COLO829 (cell line): Measurements from ENCODE around the gene TMEM171.
A peak's percentile ranks its signal among the peaks of the same experiment; 100 is the strongest.

Experiments used
- DNase-seq: peaks from one replicate; pipeline ENCODE4 v3.0.0; 2012; ENCODE audit warnings: low spot score

TMEM171 gene

DNA sequence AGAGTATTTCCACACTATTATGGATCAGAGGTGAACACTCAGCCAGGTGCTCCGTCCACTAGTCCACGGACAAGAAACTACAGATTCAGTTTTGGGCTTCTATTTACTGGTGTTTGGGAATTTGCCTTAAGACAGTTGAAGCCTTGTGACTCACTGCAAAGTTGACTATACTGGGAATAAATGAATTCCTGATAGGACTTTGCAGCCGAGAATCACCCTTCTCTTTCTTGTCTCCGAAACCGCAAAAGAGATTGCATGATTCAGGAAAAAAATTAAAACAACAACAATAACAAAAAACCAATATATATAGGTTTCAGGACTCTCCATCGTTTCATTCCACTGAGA lies 716 bp downstream of the TMEM171 start:
- DNase-seq: no peak

DNA sequence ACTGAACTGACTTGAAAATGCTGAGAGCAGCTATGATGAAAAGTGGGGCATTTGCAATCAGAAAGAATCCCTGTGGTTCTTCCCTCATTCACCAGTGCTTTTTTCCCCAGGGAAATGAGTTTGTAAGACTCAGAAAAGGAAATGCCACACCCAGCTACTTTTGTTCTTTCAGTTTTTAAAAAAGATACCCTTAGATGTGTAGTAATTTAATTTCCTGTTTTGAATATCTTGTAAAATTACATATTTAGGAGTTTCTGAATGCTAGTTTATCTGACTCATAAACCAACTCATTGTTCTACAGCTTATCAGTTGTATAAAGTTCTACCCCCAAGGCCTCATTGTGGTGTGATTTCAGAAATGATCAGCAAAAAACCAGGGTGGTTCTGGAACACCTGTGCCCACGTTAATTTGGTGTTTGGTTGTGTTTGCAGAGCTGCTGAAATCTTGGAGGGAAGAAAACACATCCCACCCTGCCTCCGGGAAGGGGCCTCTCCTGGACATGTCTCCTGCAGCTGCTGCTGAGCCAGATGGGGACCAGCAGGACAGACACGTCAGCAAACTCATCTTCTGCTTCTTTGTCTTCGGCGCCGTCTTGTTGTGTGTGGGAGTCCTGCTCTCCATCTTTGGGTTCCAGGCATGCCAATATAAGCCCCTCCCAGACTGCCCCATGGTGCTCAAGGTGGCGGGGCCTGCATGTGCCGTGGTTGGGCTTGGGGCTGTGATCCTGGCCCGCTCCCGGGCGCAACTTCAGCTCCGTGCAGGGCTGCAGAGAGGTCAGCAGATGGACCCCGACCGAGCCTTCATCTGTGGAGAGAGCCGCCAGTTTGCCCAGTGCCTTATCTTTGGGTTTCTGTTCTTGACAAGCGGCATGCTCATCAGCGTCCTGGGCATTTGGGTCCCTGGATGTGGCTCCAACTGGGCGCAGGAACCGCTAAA lies 2.8 kb downstream of the TMEM171 start:
- peak; percentile 28 for DNase-seq

DNA sequence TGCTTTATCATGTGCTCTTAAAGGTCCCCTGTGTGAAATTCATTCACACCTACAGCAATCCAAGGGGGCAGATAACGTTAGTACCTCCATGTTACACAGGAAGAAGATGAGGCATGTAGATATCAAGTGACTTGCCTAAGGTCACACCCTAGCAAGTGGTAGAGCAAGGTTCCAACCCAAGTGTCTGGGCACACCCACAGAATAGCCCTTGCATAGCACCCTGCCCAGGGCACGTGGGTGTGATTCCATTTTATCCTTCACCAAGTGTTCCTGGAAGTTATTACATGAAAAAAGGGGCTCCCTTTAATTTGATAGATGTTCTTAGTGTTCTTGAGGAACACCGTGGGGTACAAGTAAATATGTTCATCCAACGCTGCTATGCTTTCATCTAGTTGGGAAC lies 4.9 kb downstream of the TMEM171 start:
- no peak for DNase-seq

DNA sequence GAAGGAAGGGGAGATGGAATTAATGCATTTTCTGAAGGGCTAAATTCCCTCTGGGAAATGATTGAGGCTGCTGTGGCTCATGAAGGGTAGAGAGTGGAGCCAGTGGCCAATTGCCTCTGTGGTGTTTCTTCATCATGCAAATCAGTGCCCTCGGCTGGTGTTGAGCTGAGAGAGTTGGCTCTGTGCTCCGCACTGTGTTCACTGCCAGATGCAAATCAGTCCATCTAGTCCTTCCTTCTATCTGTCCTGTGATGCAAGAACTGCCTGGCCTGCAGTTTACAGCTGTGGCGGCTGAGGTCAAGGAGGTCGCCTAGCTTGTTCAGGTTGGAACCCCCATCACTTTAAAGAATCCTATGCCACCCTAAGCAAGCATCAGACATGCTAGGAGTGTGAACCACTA lies 6.0 kb downstream of the TMEM171 start:
- no peak for DNase-seq

DNA sequence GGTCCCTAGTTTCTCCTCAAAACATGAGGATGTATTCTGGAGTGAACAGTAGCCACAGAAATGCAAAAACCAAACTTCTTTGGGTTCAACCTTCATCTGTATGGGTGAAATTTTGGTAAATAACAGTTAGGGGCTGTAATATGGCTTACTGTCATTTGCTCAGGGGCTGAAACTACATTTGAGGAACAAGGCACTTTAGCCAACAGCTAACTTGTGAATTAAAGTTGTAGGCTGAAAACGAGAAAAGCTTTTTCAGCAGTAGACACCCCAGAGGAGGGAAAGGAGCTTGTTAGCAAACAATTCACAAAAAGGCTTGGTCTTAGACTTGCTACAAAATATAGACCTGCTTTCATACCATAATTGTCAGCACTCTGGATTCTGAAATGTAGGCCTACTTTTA lies 6.6 kb downstream of the TMEM171 start:
- DNase-seq: no peak

DNA sequence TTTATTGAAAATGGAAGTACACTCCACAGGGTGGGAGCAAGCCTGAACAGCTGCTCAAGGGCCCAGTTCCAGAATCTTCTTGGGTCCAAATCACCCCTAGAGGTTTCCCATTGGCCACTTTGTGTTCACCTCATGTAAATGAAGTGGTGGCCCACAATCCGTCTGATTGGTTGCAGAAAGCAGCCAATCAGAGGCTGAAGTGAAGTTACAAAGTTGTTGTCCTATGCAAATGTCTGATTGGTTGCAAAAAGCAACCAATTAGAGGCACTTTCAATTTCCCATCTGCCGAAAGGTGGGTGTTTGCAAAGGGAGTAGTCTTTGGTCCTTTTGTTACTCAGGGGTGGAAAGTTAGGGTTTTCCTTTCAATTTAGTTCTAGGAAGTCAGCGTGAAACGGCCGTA lies 8.8 kb downstream of the TMEM171 start:
- DNase-seq: no peak

DNA sequence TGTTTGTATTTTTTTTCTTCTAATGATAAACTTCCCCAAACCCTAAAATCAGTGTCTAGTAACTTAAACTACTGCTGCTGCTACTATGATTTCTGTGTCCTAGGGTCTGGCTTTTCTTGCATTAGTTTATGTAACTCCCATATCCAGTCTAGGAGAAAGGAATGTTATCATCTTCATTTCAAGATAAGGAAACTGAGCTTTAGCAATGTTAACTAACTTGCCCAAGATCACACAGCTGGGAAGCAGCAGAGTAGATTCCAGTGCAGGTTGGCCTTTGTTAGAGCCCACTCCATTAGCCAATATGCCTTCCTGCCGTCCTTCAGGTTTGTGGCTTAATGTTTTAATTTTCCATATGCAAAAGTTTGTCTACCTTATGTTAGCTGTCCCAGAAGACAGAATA lies 10.4 kb downstream of the TMEM171 start:
- DNase-seq: no peak

DNA sequence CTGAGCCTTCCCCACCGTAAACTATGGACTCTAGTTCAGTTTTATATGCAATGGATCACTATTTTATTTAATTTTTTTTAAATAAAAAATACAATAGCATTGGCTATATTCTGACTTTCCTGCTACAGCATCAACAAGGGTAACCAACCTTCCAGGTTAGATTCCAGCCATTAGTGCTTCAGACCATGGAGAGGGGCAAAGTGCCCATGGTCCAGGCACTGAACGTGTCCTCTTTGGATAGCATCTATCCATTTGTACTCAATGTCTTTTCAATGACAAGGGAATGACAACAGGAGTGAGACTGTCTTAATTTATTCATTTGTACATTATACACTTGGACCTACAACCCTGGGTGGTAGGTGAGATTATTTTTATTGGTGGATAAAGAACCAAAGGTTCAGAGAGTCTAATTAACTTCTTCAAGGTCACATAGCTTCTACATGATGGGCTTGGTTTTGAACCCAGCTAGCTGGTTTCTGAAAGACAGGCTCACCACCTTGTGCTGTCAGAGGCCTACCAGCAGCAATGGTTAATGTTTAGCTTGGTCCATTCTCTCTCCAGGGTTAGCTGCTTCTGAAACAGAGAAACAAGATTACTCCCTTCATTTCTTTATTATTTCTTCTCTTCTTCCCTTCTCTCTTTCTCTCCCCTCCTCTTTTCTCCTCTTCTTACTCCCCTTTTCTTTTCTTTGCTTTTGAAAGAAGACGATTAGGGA lies 11.5 kb downstream of the TMEM171 start:
- no peak for DNase-seq

DNA sequence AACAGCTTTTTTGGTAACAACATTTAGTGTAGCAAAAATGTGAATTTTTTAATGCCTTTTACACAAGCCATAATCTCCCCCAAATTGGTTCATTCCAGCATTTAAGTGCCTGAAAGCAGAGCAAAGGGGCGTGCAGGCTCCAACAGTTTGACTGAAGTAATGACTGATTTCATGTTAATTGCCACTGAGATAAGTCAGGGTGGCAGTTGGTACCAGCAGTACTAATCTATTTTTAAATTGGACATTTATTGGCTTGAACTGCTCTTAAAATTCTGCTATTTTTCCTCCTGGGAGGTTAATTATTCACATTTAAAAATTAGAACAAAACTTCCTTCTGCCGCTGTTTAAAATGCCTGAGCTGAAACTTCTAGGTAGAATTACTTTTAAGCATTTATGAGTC lies 12.4 kb downstream of the TMEM171 start:
- DNase-seq: no peak

DNA sequence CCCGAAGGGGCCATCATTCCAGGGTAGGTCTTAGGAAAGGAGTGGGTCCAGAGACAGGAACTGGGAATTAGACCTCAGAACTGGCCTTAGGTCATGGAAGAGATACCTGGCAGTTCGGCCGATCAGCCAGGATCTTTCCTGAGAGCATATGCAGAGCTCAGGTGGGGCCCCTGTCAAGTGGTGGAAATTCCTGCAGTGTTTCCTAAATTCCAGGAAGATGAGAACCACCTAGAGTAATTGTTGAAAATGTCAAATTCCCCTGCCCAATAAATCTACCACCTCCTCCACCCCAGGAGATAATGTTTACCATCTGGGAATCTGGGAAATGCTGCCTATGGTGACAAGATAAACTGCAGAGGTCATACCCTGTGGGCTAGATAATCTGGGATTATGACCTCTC lies 14.6 kb downstream of the TMEM171 start:
- DNase-seq: no peak

DNA sequence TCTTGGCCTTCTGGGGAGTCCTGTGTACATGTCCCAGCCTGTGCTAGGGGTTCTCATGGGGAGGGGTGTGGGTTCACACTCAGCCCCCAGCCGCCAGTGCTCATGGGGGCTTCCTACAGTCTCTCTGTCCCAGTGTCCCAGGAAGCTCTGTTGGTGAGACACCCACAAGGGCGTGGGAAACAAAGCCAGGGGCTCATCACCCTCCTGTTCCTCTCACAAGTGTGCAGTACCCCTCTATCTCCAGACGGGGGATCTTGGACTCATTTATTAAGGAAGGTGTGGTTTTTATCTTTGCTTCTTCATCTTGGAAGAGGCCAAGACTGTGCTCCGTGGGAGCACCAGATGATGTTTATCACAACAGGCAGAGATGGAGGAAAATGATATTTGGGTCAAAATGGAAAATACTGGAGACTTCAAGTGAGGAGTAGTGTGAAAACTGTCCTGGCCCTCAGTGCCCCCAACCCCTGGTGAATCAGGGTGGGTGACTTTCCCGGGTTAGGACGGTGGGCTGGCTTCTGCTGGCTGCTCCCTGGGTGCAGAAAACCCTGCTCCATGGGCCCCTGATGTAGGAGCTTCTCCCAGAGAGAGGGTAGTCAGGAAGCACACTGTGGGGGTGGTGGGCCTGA lies 15.2 kb downstream of the TMEM171 start:
- no peak for DNase-seq

DNA sequence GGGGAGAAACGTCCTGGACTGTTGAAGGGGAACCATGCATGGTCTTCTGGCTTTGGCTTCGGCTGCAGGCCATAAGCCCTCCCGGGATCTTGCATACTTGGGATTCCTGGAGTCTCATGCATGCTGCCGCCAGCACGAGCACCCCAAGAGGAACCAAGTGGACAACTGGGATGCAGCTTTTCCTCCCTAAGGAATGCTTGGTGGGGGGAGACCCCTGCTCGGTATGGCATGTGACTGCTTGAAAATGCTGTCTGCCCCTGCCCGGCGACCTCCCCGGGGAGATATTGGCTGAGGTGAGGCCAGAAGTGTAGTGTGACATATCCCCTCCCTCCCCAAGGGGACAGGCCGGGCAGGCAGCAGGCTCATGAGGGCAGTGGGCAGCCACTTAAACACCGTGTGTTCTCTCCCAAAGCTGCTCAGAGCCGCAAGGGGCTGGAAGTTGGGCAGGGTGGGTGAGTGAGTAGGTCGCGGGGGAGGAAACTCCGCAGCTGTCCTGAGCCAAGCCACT lies 15.7 kb downstream of the TMEM171 start:
- DNase-seq: no peak

DNA sequence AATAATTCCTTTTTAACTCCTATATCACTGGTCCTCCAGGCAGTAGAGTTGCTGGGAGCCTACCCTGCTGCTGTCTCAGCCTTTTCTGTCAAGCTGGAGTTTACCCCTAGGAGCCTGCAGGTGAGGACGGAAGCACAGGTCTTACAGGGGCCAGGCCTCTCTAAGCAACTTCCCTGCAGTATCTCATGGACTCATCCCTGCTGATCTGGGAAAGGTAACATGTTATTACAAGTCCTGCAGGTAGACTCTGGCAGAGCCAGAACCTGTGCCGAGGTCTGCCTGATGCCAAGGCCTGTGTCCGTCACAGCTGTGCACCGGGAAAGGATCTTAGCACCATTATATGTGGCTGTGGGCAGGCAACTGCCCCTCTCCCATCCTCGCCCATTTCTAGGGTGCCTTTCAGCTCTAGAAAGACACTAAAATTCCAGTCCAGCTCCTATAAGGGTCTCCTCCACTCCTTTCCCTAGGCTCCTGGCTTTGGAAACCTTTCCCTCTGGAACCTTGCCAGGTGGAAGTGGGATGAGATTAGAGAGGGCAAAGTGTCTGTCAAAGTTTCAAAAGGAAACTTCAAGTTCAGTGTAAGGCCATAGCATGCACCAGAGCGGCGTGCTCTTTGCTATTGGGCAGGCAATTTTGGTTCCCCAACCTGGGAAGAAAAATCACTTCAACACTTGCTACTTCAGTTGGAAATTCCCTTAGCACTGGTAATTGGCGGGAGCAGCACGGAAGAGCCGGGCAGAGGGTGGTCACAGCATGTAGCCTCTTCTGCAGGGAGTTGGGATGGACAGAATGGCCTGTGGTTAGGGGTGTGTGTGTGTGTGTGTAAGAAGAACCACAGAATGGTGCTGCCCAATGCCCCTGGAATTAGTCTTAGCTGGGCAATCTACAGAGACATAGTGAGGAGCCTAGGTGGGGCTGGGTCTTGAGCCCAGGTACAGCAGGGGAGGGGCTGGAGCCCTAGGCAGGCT lies 17.5 kb downstream of the TMEM171 start:
- DNase-seq: no peak

DNA sequence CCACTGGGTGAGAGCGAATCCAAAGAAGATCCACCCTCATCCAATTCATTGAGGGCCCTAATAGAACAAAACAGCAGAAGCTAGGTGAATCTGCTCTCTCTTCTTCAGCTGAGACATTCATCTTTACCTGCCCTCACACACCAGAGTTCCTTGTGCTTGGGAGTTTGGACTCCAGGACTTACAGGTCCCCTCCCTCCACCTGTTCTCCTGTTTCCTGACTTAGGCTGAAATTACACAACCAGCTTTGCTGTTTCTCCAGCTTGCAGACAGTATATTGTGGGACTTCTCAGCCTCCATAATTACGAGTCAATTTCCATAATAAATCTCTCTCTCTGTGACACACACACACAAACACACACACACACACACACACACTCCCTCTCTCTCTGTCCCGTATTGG lies 19.1 kb downstream of the TMEM171 start:
- DNase-seq: no peak

DNA sequence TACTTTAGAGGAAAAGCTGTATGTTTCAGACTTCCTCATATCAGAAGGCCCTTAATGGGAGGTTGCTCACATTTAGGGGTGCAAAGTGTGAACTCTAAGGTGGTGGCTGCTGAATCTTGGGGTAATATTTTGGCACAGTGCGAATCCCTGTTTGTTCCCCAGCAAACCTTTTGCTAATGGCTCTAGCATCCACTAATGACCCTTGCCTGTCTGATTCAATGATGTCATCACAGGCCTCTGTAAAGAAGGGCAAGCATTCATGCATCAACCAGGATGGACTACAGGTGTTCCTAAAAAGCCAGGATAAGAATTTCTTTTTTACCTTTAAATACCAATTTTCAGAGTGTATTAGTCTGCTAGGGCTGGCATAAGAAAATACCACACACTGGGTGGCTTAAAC lies 20.4 kb downstream of the TMEM171 start:
- no peak for DNase-seq

DNA sequence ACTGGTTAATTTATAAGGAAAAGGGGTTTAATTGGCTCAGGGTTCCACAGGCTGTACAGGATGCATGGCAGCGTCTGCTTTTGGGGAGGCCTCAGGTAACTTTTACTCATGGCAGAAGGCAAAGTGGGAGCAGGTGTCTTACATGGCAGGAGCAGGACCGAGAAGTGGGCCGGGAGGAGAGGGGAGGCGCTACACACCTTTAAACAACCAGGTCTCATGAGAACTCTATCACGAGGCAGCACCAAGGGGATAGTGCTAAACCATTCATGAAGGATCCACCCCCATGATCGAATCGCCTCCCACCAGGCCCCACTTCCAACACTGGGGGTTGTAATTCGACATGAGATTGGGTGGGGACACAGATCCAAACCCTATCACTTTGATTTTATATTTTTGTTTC lies 21.7 kb downstream of the TMEM171 start:
- no peak for DNase-seq

DNA sequence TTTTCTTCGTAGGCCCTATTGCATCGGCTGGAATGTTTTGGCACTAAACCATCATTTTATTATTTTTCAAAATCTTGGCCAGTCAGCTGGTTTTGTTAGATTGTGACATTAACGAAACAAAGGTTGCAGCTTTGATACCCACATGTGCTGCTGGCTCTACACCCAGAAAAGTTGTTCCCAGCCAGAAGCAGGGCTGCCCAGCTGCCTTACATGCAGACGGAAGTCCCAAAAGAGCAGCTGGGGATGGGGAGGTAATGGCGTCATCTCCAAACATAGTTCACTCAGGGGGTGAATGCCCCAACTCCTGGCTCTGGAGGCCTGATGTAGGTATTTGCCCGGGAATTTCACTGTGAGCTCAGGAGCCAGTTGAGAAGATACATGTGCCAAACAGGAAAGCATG lies 23.3 kb downstream of the TMEM171 start:
- no peak for DNase-seq

DNA sequence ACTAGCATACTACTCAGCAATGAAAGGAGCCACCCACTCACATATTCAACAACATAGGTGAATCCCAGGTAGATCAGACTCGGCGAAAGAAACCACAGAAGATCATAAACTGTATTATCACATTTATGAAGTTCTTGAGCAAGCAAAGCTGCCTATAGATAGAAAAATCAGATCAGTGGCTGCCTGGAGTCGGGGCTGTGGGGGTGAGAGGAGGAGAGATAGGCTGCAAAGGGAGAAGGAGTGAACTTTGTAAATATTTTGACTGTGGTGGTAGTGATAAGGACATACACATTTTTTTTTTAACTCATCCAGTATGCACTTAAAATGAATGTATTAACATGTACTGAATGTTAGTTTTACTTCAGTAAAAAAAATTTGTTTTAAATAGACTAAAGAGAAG lies 29.2 kb downstream of the TMEM171 start:
- no peak for DNase-seq

DNA sequence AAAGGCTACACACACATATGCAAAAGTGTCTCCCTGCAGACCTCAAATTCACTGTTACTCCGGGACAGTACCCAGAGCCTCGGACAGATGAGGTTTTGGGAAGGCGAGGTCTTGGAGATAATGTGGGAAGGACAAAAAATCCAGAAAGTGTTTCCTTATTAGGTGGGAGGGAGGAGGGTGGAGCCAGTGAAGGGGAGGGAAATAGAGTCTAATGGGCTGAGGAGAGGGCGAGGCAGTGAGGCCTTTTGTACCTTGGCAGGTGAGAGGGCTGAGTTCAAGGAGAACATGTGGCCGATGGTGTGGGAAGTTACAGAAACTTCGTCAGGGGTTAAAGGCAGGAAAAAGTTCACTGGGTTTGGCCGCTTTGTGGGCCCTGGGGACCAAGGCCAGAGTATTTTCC lies 30.5 kb downstream of the TMEM171 start:
- DNase-seq: no peak

DNA sequence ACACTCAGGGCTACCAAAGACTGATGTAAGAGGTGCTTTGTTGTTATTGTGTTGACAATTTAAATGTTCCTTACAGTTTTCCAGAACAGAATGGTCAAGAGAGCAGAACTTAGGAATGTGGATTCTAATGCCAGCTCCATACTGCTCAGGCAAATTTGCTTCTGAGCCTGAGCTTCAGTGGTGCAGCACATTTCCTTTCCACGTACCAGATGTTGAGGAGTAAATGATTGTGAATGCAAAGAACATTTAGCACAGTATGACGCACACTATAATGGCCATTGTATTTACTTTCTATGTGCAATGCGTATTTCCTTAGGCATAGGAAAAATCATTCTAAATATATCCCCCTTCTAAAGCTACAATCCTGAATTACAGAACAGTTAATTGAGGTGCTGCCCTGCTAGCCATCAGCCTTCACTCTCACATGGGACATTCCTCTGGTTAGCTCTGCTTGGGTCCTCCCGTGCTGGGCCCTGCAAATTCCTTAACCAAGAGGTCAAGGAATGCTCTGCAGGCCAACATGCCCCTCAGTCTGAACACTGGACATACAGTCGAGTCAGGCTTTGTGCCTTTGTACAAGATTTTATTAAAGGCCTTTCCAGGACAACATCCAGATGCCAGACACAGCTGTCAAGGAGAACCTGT lies 31.5 kb downstream of the TMEM171 start:
- no peak for DNase-seq
